Non-pigmented ciliary epithelial cell (primary cell): ENCODE data around the gene RAET1E.
"Not testable (repeated sequence)": the region's sequence is repeated elsewhere in the genome, so short reads cannot be mapped to it uniquely, and the experiment has no call there.

Source experiments
- DNase-seq: peaks from one replicate; pipeline ENCODE4 v3.0.0-alpha.2; 2010; ENCODE audit warnings: low read depth

The RAET1E gene

GRCh38 chr6:149890629-149891045 lies 7.3 kb downstream of the RAET1E start:
- no peak for DNase-seq

DNA sequence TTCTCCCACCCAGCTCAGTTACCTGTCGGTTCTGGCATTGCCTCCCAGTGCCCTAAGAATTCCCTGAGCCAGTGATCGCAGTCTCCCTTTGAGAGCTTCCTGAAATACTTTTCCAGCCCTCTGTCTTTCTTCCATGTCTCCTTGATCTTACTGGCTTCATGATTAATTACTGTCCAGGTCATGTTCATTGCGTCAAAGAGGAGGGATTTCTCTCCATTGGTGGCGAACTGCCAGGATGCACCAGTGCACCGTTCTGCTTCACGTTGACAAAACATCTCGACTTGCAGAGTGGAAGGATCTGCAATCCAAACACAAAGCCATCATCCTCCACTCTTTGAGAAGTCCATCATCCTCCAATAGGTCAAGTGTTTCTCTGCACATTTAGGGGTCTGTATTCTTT lies 8.6 kb downstream of the RAET1E start:
- no peak for DNase-seq

DNA sequence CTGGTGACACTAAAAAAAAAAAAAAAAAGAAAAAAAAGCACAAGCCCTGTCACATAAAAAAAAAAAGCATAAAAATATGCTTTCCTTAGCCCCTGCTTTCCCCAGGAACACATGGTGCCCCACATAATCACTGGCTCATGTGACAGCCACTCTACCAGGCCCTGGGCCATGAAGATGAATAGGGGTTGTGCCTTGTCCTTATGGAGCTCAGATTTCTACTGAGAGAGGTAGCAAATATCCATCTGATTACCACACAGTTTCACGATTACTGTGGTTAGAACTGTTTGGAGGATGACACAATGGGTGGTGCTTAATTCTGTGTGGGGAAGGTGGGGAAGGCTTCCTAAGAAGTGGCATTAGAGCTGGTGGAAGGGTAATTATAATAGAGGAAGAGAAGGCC lies 9.3 kb downstream of the RAET1E start:
- no peak for DNase-seq

DNA sequence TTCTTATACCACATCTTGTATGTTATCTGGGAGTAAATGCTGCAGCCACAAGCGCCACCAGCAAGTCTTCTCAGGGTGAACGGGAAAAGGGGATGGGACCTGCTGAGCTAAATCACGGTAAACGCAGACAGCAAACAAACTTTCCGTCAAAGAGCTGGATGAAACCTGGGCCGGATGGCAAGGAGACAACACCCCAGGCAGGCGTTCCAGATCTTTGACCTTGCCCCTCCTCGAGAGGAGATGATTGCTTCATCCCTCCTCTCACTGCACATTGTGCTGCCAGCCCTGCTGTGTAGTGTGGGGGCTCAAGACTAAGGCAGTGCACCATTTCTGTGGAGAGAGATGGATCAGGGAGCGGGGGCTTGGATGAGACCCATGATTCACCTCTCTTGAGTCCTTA lies 9.8 kb downstream of the RAET1E start:
- no peak for DNase-seq

DNA sequence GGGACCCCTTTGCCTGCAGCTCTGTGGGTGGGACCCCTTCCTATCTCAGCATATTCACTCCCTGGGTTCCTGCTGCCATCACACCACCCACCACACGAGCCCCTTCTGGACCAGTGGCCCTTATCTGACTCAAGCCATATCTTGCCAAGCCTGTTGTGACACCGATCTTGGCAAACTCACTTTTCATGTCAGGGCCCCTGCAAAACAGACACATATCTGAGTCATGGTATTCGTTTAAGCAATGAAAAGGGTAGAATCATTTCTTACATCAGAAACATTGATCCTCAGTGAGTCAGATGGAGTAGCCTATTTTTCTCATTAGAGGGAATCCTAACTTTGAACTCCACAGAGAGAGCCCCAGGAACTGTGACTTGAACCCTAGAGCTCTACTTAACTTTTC lies 10.6 kb downstream of the RAET1E start:
- DNase-seq = no peak

DNA sequence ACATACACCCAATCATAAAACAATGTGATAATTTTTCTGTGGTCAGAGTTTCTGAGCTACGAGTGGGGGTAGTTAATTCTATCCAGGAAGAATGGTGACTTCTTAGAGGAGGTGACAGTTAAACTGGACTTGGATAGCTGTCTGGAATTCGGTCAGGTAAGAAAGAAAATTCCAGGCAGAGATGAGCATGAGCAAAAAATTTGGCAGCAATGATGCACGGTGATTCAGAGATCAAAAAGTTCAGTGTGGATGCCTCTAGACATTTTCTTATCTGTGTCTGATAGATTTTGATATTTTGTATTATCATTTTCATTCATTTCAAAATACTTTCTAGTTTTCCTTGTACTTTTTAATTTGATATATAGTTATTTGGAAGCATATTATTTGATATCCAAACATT lies 12.0 kb downstream of the RAET1E start:
- DNase-seq = no peak

DNA sequence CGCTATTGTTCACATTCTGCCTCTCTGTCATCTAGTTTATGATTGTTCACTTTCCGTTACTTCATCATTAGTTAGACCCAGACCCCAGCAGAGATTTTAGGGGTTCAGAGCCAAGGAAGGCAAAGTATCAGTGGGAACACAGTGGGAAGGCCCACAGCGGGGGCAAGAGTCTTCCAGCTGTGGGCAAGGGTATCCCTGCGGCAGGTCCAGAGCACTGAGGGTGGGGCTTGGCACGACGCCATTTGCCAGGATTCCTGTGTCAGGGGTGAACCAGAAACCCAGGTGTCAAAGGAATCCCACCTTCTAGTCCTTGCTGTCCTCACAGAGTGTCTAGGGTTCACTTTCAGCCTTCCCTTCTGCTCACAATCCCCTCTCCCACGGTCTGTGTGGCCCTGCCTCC lies 13.3 kb downstream of the RAET1E start:
- DNase-seq = no peak

DNA sequence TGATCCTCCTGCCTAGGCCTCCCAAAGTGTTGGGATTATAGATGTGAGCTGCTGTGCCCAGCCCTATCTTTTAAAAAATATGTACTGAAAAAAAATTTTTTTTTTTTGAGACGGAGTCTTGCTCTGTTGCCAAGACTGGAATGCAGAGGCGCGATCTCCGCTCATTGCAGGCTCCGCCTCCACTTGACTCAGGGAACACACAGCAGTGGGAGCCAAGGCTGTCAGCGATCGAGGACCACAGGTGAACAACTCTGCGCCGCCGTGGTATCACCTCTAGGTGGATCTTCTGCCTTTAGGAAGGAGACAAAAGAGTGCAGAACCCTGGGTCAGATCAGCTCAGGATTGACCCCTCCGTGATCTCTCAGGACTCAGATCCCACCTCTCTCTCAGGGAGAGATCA lies 13.7 kb downstream of the RAET1E start:
- no peak for DNase-seq

- DNase-seq = no peak
Observed at GRCh38 chr6:149881860-149882259, 16.1 kb downstream of the RAET1E start.

DNA sequence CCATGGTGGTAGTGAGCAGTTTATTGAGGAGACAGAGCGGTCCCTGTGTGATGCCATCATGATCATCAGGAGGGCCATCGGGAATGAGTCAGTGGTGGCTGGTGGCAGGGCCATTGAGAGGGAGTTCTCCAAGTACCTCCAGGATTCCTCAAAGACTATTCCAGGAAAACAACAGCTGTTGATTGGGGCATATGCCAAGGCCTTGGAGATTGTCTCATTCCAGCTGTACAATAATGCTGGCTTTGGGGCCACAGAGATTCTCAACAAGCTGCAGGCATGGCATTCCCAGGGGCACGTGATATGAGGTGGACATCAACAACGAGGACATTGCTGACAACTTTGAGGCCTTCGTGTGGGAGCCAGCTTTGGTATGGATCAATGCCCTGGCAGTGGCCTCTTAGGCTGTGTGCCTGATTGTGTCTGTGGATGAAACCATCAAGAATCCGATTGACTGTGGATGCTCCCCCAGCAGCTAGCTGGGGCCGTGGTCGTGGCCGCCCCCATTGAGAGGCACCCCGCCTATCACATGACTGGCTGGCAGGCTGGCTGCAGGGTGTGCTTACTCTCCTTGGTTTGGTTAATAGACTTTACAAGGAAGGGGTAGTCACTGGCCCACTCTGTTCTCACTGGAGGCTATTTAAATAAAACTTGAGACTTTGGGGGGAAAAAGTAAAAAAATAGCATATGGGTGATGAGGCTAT lies 16.7 kb downstream of the RAET1E start:
- no peak for DNase-seq

DNA sequence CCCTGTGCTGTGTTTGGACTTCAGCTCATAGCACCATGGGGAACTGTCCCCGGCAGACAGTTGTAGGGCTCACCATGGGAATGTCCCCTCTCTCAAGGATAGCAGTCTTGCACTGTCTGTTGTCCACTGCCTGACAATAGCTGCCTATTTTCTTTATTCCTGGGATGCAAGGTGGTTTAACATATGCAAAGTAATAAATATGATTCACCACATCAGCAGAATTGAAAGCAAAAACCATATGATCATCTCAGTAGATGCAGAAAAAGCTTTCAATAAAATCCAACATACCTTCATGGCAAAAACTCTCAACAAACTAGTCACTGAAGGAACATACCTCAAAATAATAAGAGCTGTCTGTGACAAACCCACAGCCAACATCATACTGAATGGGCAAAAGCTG lies 20.3 kb downstream of the RAET1E start:
- no peak for DNase-seq

- DNase-seq = no peak
Observed at GRCh38 chr6:149876241-149876933, 21.5 kb downstream of the RAET1E start.

DNA sequence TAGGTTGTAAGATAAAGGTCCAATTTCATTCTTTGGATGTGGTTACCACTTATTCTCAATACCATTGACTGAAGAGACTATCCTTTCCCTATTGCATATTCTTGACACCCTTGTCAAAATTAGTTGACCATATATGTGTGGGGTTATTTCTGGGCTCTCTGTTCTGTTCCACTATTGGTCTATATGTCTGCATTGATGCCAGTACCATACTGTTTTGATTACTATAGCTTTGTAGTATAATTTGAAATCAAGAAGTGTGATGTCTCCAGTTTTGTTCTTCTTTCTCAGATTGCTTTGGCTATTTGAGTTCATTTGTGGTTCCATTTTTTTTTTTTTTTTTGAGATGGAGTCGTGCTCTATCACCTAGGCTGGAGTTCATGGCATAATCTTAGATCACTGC lies 25.7 kb downstream of the RAET1E start:
- DNase-seq = no peak

DNA sequence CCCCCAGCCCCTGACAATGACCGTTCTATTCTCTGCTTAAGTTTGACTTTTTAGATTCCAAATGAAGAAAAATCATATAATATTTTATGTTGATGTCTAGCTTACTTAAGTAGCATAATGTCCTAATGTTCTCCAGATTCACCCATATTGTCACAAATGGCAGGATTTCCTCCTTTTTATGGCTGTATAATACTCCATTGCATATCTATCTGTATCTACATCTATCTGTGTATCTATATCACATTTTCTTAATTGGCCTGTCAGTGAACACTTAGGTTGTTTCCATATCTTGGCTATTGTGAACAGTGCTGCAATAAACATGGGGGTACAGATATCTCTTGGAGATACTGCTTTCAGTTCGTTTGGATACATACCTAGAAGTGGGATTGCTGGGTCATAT lies 26.7 kb downstream of the RAET1E start:
- DNase-seq = no peak

DNA sequence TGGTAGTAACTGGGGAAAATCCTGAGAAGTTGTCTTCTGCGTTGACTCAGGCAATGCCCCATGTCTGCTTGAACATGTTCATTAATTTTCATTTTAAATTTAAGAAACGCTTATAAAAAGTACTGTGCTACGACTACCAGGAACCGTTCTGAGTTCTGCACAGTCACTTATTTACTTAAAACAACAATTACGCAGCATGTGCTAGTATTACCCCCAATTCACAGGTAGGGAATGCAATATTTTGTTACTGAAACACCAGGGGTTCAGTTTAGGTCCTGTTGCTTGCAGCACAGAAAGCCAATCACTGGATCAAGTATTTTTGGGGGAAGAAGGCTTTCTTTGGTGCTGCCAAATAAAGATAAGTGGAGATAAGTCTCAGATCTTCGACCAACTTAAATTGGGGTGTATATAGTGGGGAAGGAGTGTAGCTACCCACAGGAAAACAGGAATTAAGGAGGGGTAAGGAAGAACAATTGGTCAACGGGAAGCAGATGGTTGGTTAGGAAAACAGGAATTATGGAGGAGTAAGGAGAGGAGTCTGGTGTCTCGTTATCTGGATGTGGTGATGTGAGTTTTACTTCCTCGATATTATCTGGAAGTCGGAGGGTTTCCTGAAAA lies 28.5 kb downstream of the RAET1E start:
- no peak for DNase-seq

DNA sequence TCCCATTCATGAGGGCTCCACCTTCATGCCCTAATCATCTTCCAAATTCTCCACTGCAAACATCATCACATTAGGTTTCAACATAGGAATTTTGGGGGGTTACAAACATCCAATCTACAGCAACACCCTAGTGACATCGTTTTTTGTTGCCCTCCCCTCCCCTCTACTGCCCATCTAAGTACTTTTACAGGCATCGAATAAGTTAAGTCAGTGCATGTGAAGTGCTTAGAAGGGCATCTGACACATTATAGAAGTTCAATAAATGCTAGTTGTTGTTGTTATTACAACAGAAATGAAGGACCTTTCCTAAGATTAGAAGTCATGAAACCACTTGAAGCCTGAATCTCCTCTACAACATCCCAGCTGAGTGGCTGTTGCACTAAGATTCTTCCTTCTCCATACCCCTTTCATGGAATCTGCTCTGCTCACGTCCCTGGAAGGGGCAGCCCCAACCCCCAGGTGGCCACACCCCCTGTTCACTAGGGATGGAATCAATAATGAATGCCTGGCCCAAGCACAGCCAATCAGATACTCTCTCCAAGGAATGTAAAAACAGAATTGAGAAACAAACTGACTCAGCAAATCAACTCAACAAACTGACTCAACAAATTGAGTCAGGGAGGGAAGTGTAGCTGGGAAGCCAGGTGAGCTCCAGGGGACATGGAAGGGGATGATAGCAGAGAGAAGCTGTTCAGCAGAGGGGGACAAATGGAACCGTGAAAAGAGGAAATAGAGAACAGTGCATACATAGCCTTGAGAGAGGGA lies 29.9 kb downstream of the RAET1E start:
- DNase-seq = no peak

GRCh38 chr6:149864578-149865535 lies 33.1 kb downstream of the RAET1E start:
- DNase-seq = no peak

DNA sequence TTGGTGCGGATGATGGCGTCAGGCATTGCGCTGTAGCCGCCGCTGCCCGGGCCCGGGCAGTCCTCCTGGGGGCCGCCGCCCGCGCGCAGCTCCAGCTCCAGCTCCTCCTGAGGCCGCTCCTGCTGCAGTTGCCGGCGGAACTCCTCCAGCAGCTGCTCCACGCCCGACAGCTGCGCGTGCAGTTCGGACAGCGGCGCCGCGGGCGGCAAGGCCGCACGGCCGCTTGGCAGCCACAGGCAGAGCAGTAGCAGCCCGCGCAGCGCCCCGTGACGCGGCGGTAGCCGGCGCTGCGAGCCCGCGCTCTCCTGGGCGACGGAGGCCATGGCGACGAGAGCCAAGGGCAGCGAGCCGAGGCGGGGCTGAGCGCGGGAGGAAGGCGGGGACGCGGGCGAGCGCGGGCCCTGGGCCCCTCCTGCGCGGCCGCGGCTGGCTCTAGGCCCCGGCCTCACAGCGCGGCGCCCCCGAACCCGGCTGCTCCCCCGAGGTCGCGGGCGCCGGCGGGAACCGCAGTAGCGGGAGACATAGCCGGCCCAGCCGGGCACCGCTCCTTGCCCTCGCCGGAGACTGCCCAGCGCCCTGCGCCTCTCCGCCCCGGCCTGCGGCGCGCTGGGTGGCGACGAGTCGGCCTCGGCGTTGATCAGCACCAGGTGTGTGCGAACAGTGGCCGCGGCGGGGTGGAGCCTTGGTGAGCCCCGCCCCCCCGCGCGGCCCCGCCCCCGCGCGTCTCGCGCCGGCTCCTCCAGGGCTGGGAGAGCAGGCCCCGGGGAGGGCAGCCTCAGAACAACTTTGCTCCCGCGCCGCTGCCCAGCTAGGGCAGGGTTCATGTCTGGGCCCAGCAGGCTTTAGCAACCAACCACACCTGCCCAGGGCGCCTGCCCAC lies 34.0 kb downstream of the RAET1E start, which contains the start of gene LRP11:
Gene LRP11, minus strand, starts transcription at position 662 of the 880 bp plus-strand sequence. Its CDS starts 339 bp downstream, at position 323.
- no peak for DNase-seq

DNA sequence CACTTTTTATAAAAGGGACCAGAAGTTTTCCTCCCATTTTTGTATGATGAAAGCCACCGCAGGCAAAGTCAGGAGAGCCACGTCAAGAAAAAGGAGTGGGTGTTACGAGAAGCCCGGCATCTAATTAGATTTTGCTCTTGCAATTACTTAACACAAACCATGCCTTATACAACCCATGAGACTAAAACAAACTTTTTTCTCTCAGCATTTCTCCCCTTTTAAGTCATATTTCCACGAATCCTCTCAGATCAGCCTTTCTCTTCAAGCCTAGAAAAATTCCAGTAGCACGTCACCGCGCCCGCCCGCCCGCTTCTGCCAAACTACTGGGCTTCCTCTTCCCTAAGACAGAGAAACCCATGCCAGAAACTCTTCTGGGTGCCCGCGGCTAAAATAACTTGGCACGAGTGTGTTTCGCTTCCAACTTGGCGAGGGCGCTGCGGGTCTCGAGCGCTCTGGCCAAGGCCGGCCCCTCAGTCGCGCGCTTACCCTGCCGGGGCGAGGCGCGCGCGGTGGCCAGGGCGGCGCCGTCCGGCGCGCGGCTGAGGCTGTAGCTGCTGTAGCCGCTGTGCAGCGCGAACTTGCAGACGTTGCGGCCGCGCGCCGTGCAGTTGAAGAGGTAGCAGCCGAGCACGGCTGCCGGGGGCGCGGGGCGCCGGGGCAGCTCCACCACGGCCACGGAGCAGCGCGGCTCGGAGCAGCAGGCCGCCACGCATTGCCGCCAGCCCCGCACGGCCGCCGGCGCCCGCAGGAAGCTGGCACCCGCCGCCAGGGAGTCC lies 34.8 kb downstream of the RAET1E start:
- no peak for DNase-seq

DNA sequence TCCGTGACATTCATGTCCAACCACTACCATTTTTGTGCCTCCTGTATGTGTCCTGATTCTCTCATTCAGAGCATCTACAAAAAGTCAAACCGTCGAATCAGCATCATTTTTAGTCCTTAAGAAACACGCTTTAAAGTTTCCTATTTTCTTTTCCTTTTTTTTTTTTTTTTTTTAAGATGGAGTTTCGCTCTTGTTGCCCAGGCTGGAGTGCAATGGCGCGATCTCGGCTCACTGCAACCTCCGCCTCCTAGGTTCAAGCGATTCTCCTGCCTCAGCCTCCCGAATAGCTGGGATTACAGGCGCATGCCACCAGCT lies 35.5 kb downstream of the RAET1E start:
- DNase-seq = not testable (repeated sequence)
